PC-3 (cell line): ENCODE results near the gene CDKL2.

Source experiments
- CTCF ChIP-seq: fragments of 300-600 bp; sonication (generic); conservative IDR thresholded peaks from 2 replicates; pipeline ENCODE4 v1.5.1; 2017; ENCODE audit warnings: antibody characterized with exemption, low read depth, mild to moderate bottlenecking, low read length
- EZH2 ChIP-seq: fragments of 300-600 bp; sonication (generic); IDR thresholded peaks from one replicate; pipeline ENCODE4 v1.6.1; 2017; ENCODE audit warnings: antibody characterized with exemption, mild to moderate bottlenecking, low read length; ENCODE audit not compliant: unreplicated experiment
- EZH2phosphoT487 ChIP-seq: fragments of 300-600 bp; sonication (generic); IDR thresholded peaks from 2 replicates; pipeline ENCODE4 v1.6.1; 2018; ENCODE audit warnings: mild to moderate bottlenecking, antibody characterized with exemption, low read length, borderline replicate concordance

- TF ChIP-seq CTCF (no peak), EZH2 (no peak), EZH2phosphoT487 (no peak)
Observed at GRCh38 chr4:75621715-75622114, 8.6 kb downstream of the CDKL2 start.
